HL-60/S4 treated with retinoic acid at 250 ng/mL for 4 days and 3 days (cell line): Measurements from ENCODE around the gene PDZD8.

ENCODE experiments used
- in situ Hi-C: fragments of 300-500 bp; cut with MboI; formaldehyde crosslinking; loops from 2 replicates; pipeline ENCODE4 v1.7.0; 2022; ENCODE audit warnings: low sequenced_read_pairs

Gene PDZD8

GRCh38 chr10:117375360-117376178 is at the start of gene PDZD8:
Gene PDZD8, minus strand, starts transcription at chr10:117375440. Its CDS starts 213 bp downstream, at chr10:117375227.
- in situ Hi-C loops = no loop called here

DNA sequence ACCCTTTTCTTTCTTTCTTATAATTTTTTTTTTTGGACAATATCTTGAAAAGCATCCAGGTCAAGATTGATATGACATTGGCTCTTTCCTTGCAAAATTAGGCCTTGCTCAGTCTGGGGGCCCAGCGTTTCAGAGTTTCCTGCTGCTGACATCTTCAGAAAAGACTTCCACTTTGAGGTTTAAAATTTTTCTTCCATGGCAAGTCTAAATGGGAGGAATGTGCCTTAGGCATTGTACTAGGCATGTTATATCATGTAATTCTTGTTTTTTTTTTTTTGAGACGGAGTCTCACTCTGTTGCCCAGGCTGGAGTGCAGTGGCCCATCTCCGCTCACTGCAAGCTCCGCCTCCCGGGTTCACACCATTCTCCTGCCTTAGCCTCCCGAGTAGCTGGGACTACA is 48.9 kb upstream of the PDZD8 start:
- in situ Hi-C loops = no loop called here

DNA sequence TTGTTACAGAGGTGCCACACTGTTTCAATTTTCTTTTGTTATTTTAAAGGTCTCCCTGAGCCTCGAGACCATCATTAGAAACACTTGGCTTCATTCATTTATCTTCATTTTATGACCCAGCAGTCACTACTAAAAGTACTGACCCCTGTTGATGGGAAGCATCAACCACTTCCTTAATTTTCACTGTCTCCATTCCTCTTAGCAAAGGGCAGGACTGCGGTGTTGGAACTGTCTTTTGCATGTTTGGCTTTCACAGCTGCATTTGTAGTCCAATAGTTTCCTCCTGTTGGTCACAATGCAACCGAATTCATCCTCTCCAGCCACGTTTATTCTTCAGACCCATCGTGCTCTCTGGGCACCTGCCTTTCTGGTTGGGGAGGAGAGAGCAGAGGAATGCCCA is 46.7 kb upstream of the PDZD8 start:
- in situ Hi-C loops = no loop called here

DNA sequence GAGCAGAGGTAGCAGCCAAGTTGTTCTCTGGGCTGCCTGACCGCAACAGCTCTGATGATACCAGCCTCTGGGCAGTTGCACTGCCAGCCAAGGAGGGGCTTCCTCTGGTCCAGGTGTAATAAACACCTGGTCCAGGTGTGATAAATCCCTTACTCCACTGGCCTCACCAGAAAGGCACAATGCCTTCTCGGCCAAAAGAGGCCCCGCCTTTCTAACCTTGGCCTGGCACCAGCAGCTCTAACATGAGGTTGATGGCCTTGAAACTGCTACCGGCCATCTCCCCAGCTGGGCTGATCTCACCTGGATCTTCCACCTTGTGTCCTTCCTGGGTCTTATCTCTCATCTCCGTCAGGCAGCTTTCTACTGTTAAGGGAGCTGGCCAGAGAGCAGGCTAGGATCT is 45.5 kb upstream of the PDZD8 start:
- in situ Hi-C loops = no loop called here

DNA sequence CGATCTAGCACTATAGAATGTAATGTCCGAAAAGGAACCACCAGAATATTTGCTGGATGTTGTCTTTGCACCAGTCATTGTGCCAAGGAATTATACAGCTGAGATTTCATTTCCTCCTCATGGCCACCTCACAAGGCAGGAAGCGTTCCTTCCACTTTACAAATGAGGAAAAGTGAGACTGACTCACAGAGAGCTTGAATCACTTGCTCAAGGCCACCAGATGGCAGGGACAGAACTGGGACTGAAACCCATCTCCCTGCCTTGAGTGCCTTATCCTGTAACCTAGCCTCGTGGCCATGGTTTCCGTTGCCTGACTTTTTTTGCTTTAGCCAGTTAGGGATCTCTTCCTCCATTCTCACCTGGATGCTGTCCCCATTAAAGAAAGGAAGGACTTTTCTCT is 44.7 kb upstream of the PDZD8 start:
- in situ Hi-C loops = no loop called here

GRCh38 chr10:117419159-117419558 is 43.9 kb upstream of the PDZD8 start:
- in situ Hi-C loops = no loop called here

DNA sequence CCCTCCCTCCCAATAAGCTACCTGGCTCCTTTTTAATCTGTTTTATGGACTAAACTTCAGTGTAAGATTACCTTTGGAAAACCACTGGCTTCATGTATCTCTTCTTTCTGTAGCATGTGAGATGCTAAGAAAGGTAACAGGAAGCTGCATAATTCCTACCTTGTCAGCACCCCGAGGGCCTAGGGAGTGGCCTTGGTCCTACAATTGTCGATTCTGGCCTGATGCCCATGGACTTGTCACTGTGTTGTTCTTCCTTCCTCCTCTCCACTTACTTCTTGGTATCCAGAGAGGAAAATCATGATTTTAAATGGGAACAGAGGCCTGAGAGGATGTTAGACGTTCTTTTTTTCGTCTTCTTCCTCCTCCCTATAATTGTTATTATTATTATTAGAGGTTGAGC is 42.9 kb upstream of the PDZD8 start:
- in situ Hi-C loops = no loop called here

DNA sequence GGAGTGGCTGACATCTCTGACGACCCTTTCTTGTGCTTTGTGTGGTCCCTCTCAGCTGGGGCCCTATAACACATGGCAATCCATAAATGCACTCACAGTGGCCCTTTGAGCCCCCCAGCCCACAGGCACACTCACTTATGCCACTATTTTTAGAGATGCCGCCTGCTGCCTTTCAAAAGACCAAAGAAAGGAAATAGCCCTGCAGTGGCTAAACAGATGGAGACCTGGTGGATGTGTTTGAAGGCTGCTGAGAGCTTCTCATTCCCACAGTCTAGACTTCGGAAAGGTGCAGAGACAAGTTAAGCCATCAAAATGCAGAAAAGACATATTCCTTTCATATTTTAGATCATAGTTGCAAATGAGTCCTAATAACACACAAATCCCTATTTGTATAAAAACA is 42.0 kb upstream of the PDZD8 start:
- in situ Hi-C loops = no loop called here

GRCh38 chr10:117413928-117414618 is 38.8 kb upstream of the PDZD8 start:
- in situ Hi-C loops = no loop called here

GRCh38 chr10:117412469-117413010 is 37.3 kb upstream of the PDZD8 start:
- in situ Hi-C loops = no loop called here

GRCh38 chr10:117411479-117412399 is 36.5 kb upstream of the PDZD8 start:
- in situ Hi-C loops = no loop called here

GRCh38 chr10:117410557-117410956 is 35.3 kb upstream of the PDZD8 start:
- in situ Hi-C loops = no loop called here

- in situ Hi-C loops = no loop called here
Observed at GRCh38 chr10:117409549-117410305, 34.5 kb upstream of the PDZD8 start.

DNA sequence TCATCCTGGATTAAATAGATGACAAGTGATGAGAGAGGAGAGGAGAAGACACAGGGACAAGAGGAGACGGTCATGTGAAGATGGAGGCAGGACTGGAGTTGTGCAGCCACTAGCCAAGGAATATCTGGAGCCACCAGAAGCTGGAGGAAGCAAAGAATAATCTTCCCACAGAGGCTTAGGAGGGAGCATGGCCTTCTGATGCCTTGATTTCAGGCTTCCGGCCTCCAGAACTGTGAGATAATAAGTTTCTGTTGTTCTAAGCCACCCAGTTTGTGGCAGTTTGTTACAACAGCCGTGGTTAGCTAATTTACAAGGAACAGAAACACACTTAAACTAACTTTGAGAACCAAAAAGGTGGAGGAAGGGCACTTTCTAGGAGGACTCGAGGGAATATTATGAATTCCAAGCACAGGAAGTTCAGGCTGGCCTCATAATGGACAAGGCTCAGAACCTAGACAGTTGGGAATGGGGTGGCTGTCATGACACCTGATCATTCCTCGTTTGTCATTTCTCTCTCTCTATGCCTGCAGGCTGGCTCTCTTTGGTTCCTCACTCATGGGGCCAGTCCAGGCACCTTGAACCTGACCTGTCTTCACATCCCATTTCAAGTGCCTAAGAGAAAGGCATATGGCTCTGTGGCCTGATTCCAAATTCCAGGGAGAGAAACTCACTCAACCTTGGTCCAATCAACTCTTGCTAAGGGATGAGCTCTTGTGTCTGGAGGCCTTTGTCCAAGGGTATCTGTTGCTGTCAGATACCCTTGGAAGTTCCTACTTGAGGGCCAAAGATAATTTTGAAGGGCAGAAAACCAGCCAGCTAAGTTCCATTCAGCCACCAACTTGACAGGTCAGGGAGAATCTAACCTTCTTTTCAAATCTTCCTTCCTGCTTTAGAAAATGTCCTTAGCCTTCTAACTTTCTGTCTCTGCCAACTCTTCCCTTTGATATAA is 33.5 kb upstream of the PDZD8 start:
- in situ Hi-C loops = no loop called here

DNA sequence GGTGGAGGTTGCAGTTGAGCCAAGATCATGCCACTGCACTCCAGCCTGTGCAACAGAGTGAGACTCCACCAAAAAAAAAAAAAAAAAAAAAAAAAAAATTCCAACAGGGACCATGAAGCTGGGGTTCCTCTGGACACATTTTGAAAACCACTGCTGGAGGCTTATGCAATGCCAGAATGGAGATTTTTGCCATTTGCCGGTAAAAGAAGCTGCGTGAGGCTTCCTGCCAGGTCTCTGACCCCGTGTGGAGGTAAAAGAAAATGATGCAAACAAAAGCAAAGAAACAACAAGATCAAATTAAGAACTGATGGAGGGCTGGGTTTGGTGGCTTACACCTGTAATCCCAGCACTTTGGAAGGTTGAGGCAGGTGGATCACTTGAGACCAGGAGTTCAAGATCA is 30.5 kb upstream of the PDZD8 start:
- in situ Hi-C loops = no loop called here

- in situ Hi-C loops = no loop called here
Observed at GRCh38 chr10:117400329-117400728, 25.1 kb upstream of the PDZD8 start.

DNA sequence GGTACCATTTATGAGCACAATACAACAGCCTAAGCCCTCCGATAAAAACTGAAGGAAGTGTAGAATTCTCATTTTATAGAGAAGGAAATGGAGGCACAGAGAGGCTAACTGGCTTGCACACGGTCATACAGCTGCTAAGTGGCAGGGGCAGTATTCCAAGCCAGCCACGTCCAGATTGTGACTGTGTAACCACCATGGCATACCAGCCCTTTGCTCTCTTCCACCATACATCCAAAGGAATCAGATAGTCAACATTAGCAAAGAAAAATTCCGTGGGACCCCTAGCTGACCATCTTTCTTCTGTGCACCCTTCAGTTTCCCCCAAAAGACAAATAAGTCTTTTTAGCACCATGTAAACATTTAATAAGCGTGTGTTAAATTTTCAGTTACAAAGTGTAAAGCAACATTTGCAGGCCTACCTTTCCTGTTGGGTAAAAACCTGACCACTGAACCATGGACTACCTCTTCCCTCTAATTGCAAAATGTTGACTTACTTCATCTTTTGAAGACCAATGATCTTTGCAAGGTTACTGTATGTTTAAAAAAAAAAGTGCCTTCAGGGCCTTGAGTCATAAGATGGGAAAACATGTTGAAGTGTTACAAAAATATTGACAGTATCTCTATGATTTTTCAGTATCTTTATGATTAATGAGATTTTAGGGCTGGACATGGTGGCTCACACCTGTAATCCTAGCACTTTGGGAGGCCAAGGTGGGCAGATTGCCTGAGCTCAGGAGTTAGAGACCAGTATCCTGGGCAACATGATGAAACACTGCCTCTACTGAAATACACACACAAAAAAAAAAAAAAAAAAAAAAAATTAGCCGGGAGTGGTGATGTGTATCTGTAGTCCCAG is 24.3 kb upstream of the PDZD8 start:
- in situ Hi-C loops = no loop called here

DNA sequence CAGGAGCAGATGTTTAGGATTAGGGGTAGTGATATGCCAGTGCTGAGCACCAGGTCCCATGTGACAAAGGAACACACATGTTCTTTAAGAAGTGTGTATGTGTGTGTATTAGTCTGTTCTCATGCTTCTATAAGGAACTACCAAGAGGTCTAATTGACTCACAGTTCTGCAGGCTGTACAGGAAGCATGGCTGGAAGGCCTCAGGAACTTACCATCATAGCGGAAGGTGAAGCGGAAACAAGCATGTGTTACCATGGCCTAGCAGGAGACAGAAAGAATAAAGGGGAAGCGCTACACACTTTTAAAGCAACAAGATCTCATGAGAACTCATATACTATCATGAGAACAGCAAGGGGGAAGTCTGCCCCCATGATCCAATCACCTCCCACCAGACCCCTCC is 22.8 kb upstream of the PDZD8 start:
- in situ Hi-C loops = no loop called here
